Stomach (tissue), 9 donors: ENCODE results near the gene TMBIM4. TPM values are rescaled to one million over a fixed set of nuclear protein-coding genes. Genes with fewer than 3 reads are reported as not detected.
A peak's percentile ranks its signal among the peaks of the same experiment; 100 is the strongest.

Experiments used
- DNase-seq, 2 donors: peaks; one replicate each; pipeline versions ENCODE4 v3.0.0 to v3.0.0-alpha.2; 2013 to 2019
- H3K27ac ChIP-seq, 5 donors: fragments of 200-600 bp in 4 of 5; sonication (generic) in 4 of 5; one replicate each; pipeline ENCODE4 v1.5.1; 2013 to 2019; ENCODE audit warnings: mild to moderate bottlenecking in 1 of 5, moderate library complexity in 1 of 5
- H3K27me3 ChIP-seq, 3 donors: fragments of 200-600 bp; sonication (generic); one replicate each; pipeline ENCODE4 v1.5.1; 2017 to 2019; ENCODE audit warnings: mixed run types in 1 of 3
- H3K36me3 ChIP-seq, 4 donors: fragments of 200-600 bp; sonication (generic); 1 replicate in 3 of 4; 2 replicates in 1 of 4; pipeline ENCODE4 v1.5.1; 2016 to 2019
- H3K4me1 ChIP-seq, 4 donors: fragments of 200-600 bp; sonication (generic); one replicate each; pipeline ENCODE4 v1.5.1; 2016 to 2019
- H3K4me3 ChIP-seq, 4 donors: fragments of 200-600 bp; sonication (generic) in 3 of 4; one replicate each; pipeline ENCODE4 v1.5.1; 2016 to 2019; ENCODE audit warnings: mild to moderate bottlenecking in 1 of 4
- H3K9me3 ChIP-seq, 4 donors: fragments of 200-600 bp; sonication (generic); one replicate each; pipeline ENCODE4 v1.5.1; 2016 to 2019
- EP300 ChIP-seq: sonication (generic); formaldehyde crosslinking; IDR thresholded peaks from one replicate; pipeline ENCODE4 v1.6.1; 2017; ENCODE audit warnings: antibody characterized with exemption
- POLR2A ChIP-seq, 4 donors: fragments of 450-650 bp; IDR thresholded peaks; one replicate each; pipeline ENCODE4 v1.6.1; 2016; ENCODE audit warnings: antibody characterized with exemption in 4 of 4, control low read depth in 2 of 4, mild to moderate bottlenecking in 1 of 4, moderate library complexity in 1 of 4
- POLR2AphosphoS5 ChIP-seq, 3 donors: sonication (generic); formaldehyde crosslinking; IDR thresholded peaks; one replicate each; pipeline ENCODE4 v1.6.1; 2016; ENCODE audit warnings: antibody characterized with exemption in 3 of 3
- WGBS, 5 donors: extraction: QIAGEN DNeasy Blood & Tissue Kit in 3 of 5; methylation state at CpG; one replicate each; pipeline versions ENCODE4 v1.1.5 to v1.1.7; 2013 to 2018; 5-methylcytosine and 5-hydroxymethylcytosine counted together
- intact Hi-C: fragments of 100-400 bp; cut with DNase I; formaldehyde crosslinking; loops from one replicate; pipeline ENCODE4 v1.15.1; 2023; ENCODE audit warnings: low total_unique reads
- polyA plus RNA-seq, 3 donors: library from polyadenylated mRNA; stranded (reverse); fragments of 200-250 nt; gene quantifications; one replicate each; pipeline ENCODE4 v1.2.3, GENCODE V29; 2013
- total RNA-seq, 5 donors: library from RNA; depleted of rRNA; stranded (reverse); fragments of >200 nt; gene quantifications; one replicate each; pipeline versions ENCODE4 v1.1.0 to v1.2.3, GENCODE V29; 2014 to 2016
- TF ChIP-seq, protein P1 (sequence below), 7 experiments: fragments of 450-650 bp in 4 of 7; fragments of 200-600 bp in 3 of 7; sonication (generic) in 3 of 7; IDR thresholded peaks; one replicate each; pipeline ENCODE4 v1.5.1; 2016 to 2019; ENCODE audit warnings: antibody characterized with exemption in 7 of 7, control low read depth in 2 of 7, mild to moderate bottlenecking in 1 of 7
- donor health status: healthy with polysubstance abuse.
- donor health status: Bipolar disorder and iron deficiency.
- donor health status: healthy.

Gene TMBIM4
- total and polyA plus RNA-seq, 8 donors, result 19.4 to 117 (median 94.6) TPM

DNA sequence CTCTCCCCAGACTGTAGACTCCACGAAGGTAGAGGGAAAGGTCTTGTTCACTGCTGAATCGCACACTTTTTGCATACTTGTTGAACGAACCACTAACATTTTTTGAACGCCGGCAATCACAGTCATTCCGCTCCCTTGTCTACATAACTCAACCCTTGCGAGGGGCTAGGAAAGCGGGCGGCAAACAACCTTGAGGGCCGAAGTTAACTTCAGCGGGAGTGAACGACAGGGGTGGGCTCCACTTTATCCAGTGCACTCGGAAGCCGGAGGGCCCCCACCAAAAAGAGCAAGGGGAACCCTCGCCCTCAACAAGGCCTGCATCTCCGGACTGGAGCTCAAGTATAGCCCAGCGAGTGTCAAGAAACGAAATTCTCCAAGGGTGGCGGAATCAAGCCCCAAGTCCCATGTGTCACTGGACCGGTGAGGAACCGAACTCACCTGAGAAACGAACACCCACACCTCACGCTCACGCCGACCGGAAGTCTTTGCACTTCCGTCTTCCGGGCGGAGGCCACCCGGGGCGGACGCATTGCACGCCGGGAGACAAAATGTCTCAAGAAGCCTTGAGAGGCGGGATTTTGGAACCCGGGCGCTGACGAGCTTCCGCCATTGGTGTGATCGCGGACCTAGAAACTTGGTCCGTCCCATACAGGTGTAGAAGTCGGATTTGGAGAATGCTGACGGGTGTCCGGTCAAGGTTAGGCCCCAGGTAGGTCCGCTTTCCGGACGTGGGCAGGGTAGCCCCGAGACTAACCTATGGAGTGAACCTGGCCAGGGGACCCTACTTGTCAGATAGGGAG lies 39.3 kb downstream of the TMBIM4 start, which contains the start of gene LLPH:
Gene LLPH, minus strand, starts transcription at position 484 of the 800 bp plus-strand sequence. CDS start 1,644 bp downstream, outside the sequence.
- H3K4me1 ChIP-seq, result peaks cover 19 to 40% (median 34%) of the 10 kb centered on the region in 4 donors
- peaks cover 7 to 40% (median 35%) of the 10 kb centered on the region in 4 donors for H3K36me3 ChIP-seq
- H3K4me3 ChIP-seq, result peak within 1 kb of the TSS; percentile 74 to 90 (median 84)
- TF ChIP-seq EP300, result no peak
- peak in 1 of 4 donors; percentile 28 for TF ChIP-seq POLR2A (IDR thresholded peaks at IDR 0.05)
- TF ChIP-seq, protein P1, sequence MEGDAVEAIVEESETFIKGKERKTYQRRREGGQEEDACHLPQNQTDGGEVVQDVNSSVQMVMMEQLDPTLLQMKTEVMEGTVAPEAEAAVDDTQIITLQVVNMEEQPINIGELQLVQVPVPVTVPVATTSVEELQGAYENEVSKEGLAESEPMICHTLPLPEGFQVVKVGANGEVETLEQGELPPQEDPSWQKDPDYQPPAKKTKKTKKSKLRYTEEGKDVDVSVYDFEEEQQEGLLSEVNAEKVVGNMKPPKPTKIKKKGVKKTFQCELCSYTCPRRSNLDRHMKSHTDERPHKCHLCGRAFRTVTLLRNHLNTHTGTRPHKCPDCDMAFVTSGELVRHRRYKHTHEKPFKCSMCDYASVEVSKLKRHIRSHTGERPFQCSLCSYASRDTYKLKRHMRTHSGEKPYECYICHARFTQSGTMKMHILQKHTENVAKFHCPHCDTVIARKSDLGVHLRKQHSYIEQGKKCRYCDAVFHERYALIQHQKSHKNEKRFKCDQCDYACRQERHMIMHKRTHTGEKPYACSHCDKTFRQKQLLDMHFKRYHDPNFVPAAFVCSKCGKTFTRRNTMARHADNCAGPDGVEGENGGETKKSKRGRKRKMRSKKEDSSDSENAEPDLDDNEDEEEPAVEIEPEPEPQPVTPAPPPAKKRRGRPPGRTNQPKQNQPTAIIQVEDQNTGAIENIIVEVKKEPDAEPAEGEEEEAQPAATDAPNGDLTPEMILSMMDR (IDR thresholded peaks at IDR 0.05), result no peak
- peak; percentile 91 to 98 (median 93) for TF ChIP-seq POLR2AphosphoS5 (IDR thresholded peaks at IDR 0.05)
- DNase-seq, result peak; percentile 90 to 97
- no peaks in the 10 kb centered on the region for H3K27me3 ChIP-seq
- WGBS, 5 donors, result 0% methylated on average over 49 of the region's 49 CpGs
- H3K9me3 ChIP-seq, result no peaks in the 10 kb centered on the region
- intact Hi-C loops, result no loop called here
- peak within 1 kb of the TSS; percentile 84 to 89 (median 86) for H3K27ac ChIP-seq

- no peaks in the 10 kb centered on the region for H3K27me3 ChIP-seq
- H3K4me3 ChIP-seq, result peak overlapping the region; percentile 74 to 90 (median 84)
- TF ChIP-seq POLR2A (IDR thresholded peaks at IDR 0.05) (no peak), EP300 (no peak), POLR2AphosphoS5 (IDR thresholded peaks at IDR 0.05) (no peak)
- TF ChIP-seq, protein P1 (IDR thresholded peaks at IDR 0.05), result no peak
- intact Hi-C loops, result no loop called here
- DNase-seq, result peak in 1 of 2 donors; percentile 35
- H3K36me3 ChIP-seq, result peaks cover 10 to 46% (median 41%) of the 10 kb centered on the region in 4 donors
- H3K4me1 ChIP-seq, result peaks cover 19 to 40% (median 34%) of the 10 kb centered on the region in 4 donors
- WGBS, 5 donors, result 2 to 6% (median 3%) methylated on average over 8 of the region's 8 CpGs
- H3K9me3 ChIP-seq, result no peaks in the 10 kb centered on the region
- peak overlapping the region in 4 of 5 donors; percentile 84 to 89 (median 86) for H3K27ac ChIP-seq
Observed at GRCh38 chr12:66129934-66130266, 39.9 kb downstream of the TMBIM4 start.

GRCh38 chr12:66127650-66128049 lies 42.1 kb downstream of the TMBIM4 start:
- no peak for DNase-seq
- no peak overlapping the region for H3K4me3 ChIP-seq
- peaks cover 19 to 40% (median 33%) of the 10 kb centered on the region in 4 donors for H3K4me1 ChIP-seq
- H3K36me3 ChIP-seq, result peaks cover 30 to 61% (median 60%) of the 10 kb centered on the region in 4 donors
- H3K27me3 ChIP-seq, result no peaks in the 10 kb centered on the region
- no peaks in the 10 kb centered on the region for H3K9me3 ChIP-seq
- WGBS, 5 donors, result 65 to 81% (median 67%) methylated on average over 1 of the region's 1 CpG
- TF ChIP-seq POLR2AphosphoS5 (IDR thresholded peaks at IDR 0.05) (no peak), POLR2A (IDR thresholded peaks at IDR 0.05) (no peak), EP300 (no peak)
- TF ChIP-seq, protein P1 (IDR thresholded peaks at IDR 0.05), result no peak
- no peak overlapping the region for H3K27ac ChIP-seq
- intact Hi-C loops, result no loop called here

GRCh38 chr12:66120477-66120876 lies 49.3 kb downstream of the TMBIM4 start:
- 73 to 96% (median 85%) methylated on average over 1 of the region's 1 CpG for WGBS, 5 donors
- H3K9me3 ChIP-seq, result no peaks in the 10 kb centered on the region
- no peak for DNase-seq
- no peaks in the 10 kb centered on the region for H3K27me3 ChIP-seq
- H3K4me1 ChIP-seq, result peaks cover 0 to 7% (median 0%) of the 10 kb centered on the region in 4 donors
- H3K4me3 ChIP-seq, result no peak overlapping the region
- TF ChIP-seq, protein P1 (IDR thresholded peaks at IDR 0.05), result no peak
- TF ChIP-seq POLR2A (IDR thresholded peaks at IDR 0.05), result no peak
- TF ChIP-seq POLR2AphosphoS5 (IDR thresholded peaks at IDR 0.05), result no peak
- H3K36me3 ChIP-seq, result peaks cover 23 to 51% (median 50%) of the 10 kb centered on the region in 4 donors
- H3K27ac ChIP-seq, result no peak overlapping the region
- intact Hi-C loops, result no loop called here
